GM12891 (cell line): ENCODE measurements around the gene NRGN.

Source experiments
- DNase-seq: peaks from one replicate; pipeline ENCODE4 v3.0.0; 2011; ENCODE audit warnings: low spot score; ENCODE audit not compliant: insufficient read length
- FAIRE-seq: peaks from 2 replicates; lab custom pipeline; 2011; peaks lifted over from hg19 to GRCh38; lab: Jason Lieb, UNC
- PAX5 ChIP-seq: IDR thresholded peaks from 2 replicates; pipeline ENCODE4 v1.6.1; 2011; ENCODE audit warnings: low read length, moderate library complexity, mild to moderate bottlenecking; ENCODE audit not compliant: insufficient read depth, severe bottlenecking
- POLR2A ChIP-seq: IDR thresholded peaks from 2 replicates; pipeline ENCODE4 v1.6.1; 2011; ENCODE audit warnings: low read depth, low read length, control low read depth
- POLR2AphosphoS5 ChIP-seq: IDR thresholded peaks from 2 replicates; pipeline ENCODE4 v1.6.1; 2011; ENCODE audit warnings: low read depth, low read length, control low read depth
- POU2F2 ChIP-seq: IDR thresholded peaks from 2 replicates; pipeline ENCODE4 v1.6.1; 2011; ENCODE audit warnings: low read depth, mild to moderate bottlenecking, control low read depth, low read length, moderate library complexity
- SPI1 ChIP-seq: IDR thresholded peaks from 2 replicates; pipeline ENCODE4 v1.6.1; 2011; ENCODE audit warnings: low read depth, low read length, control low read depth
- TAF1 ChIP-seq: IDR thresholded peaks from 2 replicates; pipeline ENCODE4 v1.6.1; 2011; ENCODE audit warnings: low read depth, low read length, control low read depth

Gene NRGN

DNA sequence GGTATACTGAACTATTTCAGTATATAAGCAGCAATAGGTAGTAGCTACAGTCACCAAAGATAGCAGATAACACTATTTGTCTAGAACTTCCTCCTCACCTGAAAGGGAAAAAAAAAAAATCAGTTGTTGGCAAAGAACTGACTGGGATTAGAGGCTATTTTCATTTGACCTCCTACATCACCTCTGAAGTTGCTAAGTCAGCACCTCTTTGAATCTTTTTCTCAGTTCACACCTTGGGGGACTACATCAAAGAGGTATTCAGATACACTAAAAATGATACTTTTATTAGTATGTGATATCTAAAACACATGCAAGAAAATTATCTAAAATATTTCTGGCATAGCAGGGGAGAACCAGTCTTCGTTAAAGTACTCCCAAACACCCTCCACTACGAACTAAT lies 44.3 kb downstream of the NRGN start:
- DNase-seq (no peak), FAIRE-seq (no peak)
- TF ChIP-seq POLR2A (no peak), POU2F2 (no peak), PAX5 (no peak), TAF1 (no peak), POLR2AphosphoS5 (no peak), SPI1 (no peak)

DNA sequence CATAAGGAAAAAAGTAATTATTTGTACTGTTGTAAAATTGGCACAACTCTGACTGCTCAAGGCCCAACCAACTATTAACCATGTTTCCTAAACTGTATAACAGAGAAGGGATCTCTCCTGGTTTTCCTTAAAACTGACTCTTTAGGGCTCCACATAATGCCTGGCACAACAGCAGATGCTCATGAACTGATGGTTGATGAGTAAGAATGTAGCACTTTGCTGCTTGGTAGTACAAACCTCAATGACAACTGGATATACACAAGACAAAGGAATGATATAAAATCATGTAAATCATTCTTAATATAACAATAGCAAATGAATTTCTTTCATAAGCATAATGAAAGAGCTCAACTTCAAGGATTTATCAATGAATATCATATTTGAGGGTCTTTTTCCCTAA lies 48.8 kb downstream of the NRGN start:
- TF ChIP-seq PAX5 (no peak), SPI1 (no peak), POLR2A (no peak), POLR2AphosphoS5 (no peak), POU2F2 (no peak), TAF1 (no peak)
- FAIRE-seq (no peak), DNase-seq (no peak)

- TF ChIP-seq POLR2A (no peak), PAX5 (no peak), TAF1 (no peak), SPI1 (no peak), POU2F2 (no peak)
- no peak for DNase-seq
- FAIRE-seq: no peak
These were observed 52.0 kb downstream of the NRGN start for GRCh38 chr11:124791626-124792341.

DNA sequence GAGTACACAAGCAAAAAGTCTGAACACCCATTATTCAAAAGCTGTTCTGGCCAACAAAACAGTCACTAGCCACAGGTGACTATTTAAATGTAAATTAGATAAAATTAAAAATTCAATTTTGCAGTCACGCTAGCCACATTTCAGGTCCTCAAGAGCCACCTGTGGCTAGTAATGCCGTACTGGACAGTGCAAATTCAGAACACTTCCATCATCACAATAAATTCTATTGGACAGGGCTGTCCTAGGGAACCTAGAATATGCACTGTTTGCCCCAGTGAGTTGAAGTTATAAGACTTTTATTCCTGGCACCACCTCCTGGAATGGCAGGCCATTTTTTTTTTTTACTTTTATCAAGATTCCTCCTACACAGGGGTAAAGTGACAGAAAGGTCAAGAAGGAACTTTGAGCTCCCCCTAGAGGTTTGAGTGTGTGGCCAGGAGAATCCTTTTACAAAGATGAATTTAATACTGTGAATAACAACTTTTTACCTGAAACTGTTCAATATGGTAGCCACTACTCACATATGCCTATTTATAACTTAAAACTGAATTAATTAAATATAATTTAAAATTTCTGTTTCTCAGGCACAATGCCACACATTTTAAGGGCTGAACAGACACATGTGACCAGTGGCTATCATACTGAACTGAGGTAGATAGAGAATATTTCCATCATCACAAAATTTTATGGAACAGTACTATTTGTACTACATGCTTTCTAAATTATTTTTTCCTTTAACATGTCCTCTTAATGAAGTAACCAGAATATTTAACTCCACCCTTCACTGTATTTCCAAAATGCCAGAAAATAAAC lies 53.9 kb downstream of the NRGN start:
- TF ChIP-seq POU2F2 (no peak), PAX5 (no peak), POLR2AphosphoS5 (no peak), TAF1 (no peak), SPI1 (no peak), POLR2A (no peak)
- FAIRE-seq (no peak), DNase-seq (no peak)

DNA sequence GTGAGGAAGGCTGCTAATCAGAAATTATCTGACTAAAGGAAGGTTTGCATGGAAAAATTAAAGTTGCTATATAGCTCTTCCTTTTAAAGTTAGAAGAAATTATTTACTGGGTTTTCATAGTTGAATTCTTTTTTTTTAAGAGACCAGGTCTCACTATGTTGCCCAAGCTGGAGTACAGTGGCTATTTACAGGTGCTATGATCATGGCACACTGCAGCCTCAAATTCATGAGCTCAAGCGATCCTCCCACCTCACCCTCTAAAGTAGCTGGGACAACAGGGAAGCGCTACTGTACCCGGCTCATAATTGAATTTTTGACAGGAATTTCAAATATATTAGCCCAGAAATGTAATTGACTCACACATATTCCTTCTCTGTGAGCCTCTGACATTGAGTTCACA lies 56.6 kb downstream of the NRGN start:
- FAIRE-seq (no peak), DNase-seq (no peak)
- TF ChIP-seq POU2F2 (no peak), POLR2A (no peak), TAF1 (no peak), POLR2AphosphoS5 (no peak), SPI1 (no peak), PAX5 (no peak)
